GM18499 (cell line): ENCODE data around the gene LRRC45.

ENCODE experiments used
- ATAC-seq: cut with Tn5 transposase; IDR thresholded peaks from one replicate; pipeline ENCODE4 v1.9.1; 2021; ENCODE audit warnings: moderate number of reproducible peaks; ENCODE audit not compliant: insufficient read depth, unreplicated experiment

Gene LRRC45

GRCh38 chr17:82047914-82048570 is 24.9 kb downstream of the LRRC45 start:
- no peak for ATAC-seq

GRCh38 chr17:82048571-82048971 is 25.5 kb downstream of the LRRC45 start:
- ATAC-seq = no peak

GRCh38 chr17:82049106-82049505 is 26.0 kb downstream of the LRRC45 start:
- no peak for ATAC-seq

GRCh38 chr17:82049521-82049971 is 26.4 kb downstream of the LRRC45 start:
- no peak for ATAC-seq

- no peak for ATAC-seq
These were observed 27.2 kb downstream of the LRRC45 start for GRCh38 chr17:82050152-82050760.

GRCh38 chr17:82050761-82051641 is 27.9 kb downstream of the LRRC45 start:
- no peak for ATAC-seq

- no peak for ATAC-seq
These were observed 28.9 kb downstream of the LRRC45 start, which contains the start of the genes GPS1 and RFNG for GRCh38 chr17:82051776-82052637. GPS1 (plus strand) TSS chr17:82051898; CDS start chr17:82051932, 34 bp downstream. RFNG (minus strand) TSS chr17:82051811; CDS start chr17:82051766, 45 bp downstream.

GRCh38 chr17:82052638-82053059 is 29.5 kb downstream of the LRRC45 start:
- no peak for ATAC-seq

GRCh38 chr17:82053130-82053529 is 30.0 kb downstream of the LRRC45 start:
- ATAC-seq = no peak

- no peak for ATAC-seq
These were observed 30.6 kb downstream of the LRRC45 start for GRCh38 chr17:82053556-82054263.

- ATAC-seq = no peak
These were observed 31.4 kb downstream of the LRRC45 start for GRCh38 chr17:82054351-82055022.

GRCh38 chr17:82055023-82055964 is 32.2 kb downstream of the LRRC45 start:
- ATAC-seq = no peak

GRCh38 chr17:82055965-82056728 is 33.0 kb downstream of the LRRC45 start:
- ATAC-seq = no peak

GRCh38 chr17:82056729-82057621 is 33.9 kb downstream of the LRRC45 start:
- ATAC-seq = no peak

- no peak for ATAC-seq
These were observed 35.2 kb downstream of the LRRC45 start for GRCh38 chr17:82058230-82058854.

GRCh38 chr17:82058855-82059249 is 35.7 kb downstream of the LRRC45 start:
- ATAC-seq = no peak
